HG03097 (cell line): Measurements from ENCODE around the gene CABP5.

ENCODE experiments used
- ATAC-seq: cut with Tn5 transposase; IDR thresholded peaks from one replicate; pipeline ENCODE4 v1.9.1; 2021; ENCODE audit not compliant: unreplicated experiment, low FRiP score

The CABP5 gene

DNA sequence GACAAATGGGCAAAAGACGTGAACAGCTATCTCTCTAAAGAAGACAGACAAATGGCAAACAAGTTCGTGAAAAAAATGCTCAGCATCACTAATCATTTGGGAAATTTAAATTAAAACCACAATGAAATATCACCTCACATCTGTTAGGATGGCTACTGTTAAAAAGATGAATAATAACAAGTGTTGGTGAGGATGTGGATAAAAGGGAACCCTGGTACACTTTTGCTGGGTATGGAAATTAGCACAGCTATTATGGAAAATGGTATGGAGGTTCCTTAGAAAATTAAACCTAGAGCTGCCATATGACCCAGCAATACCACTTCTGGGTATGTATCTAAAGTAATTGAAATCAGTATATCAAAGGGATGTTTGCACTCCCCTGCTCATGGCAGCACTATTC lies 7.1 kb downstream of the CABP5 start:
- no peak for ATAC-seq

DNA sequence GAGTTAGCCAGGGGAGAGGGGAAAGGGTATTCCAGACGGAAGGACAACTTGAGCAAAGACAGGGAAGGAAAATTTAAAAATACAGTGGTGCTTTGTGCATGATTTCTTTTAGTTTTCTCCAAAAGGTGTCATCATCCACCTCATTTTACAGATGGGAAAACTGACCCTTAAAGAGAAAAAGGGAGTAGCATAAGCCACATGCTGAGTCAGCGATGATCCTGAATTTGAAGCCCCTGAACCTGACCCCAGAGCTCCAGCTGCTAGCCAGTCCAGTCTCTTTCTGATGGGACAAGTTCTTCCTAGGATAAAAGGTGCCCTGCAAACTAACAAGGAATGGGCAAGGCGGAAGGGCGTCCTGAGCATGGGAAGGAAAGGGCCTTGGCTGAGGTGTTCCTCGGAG lies 10.3 kb downstream of the CABP5 start:
- no peak for ATAC-seq

DNA sequence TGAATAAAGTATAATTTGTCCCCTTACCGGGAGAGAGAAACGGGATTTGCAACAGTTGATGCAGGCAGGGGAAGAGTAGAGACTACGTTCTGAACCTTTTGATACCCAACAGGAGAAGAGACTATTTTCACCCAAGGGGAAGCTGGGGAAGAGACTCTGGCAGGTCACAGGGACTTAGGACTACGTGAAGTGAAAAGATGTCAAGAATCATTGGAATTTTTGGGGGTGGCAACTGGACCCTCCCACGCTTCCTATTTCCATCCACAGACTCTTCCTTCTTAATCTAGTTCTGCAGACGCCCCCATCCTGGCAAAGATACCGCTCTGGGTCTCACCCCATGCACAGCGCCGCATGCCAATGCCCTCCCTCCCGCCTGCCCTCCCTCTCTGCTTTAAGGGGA lies 13.8 kb downstream of the CABP5 start:
- ATAC-seq, result no peak

DNA sequence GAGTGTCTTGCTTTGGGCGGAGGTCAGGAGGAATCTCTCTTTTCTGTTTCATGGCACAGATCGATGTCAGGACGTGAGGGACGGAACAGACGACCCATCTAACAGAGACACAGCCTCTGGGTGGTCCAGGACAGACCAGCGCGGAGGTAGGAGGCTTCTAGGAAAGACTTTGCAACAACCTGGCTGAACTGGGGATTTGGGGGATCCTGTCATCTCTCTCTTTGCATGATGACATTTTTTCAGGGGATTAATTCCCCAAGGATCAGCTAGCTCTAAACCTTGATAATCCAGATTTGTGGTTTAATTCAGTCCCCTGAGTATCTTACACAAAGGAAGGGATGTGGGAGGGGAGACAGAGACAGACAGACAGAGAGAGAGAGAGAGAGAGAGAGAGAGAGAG lies 14.4 kb downstream of the CABP5 start:
- no peak for ATAC-seq

DNA sequence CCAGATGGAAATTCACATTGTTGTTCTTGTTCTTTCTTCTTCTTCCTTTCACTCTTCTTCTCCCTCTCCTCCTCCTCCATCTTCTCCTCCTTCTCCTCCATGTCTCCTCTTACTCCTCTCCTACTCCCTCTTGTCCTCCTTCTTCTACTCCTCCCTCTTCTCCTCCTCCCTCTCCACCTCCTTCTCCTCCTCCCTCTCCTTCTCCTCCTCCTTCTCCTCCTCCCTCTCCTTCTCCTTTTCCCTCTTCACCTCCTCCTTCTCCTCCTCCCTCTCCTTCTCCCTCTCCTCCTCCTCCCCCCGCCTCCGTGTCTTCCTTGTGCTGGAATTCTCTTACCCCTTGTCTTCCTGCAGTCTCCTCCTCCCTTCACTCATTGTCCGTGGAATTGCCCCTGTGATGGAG lies 18.4 kb downstream of the CABP5 start:
- ATAC-seq, result no peak

DNA sequence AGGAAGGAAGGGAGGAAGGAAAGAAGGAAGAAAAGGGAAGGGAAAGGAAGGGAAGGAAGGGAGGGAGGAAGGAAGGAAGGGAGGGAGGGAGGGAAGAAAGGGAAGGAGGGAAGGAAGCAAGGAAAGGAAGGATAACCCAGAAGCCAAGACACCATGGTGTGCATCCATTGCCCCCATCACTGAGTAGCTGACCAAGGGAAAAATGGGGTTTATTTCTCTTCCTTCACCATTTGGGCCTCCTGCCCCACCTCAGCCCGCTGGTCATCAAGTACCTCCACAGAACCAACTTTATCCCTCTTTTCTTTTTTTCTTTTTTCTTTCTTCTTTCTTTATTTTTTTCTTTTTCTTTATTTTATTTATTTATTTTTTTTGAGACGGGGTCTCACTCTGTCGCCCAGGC lies 20.4 kb downstream of the CABP5 start:
- no peak for ATAC-seq

DNA sequence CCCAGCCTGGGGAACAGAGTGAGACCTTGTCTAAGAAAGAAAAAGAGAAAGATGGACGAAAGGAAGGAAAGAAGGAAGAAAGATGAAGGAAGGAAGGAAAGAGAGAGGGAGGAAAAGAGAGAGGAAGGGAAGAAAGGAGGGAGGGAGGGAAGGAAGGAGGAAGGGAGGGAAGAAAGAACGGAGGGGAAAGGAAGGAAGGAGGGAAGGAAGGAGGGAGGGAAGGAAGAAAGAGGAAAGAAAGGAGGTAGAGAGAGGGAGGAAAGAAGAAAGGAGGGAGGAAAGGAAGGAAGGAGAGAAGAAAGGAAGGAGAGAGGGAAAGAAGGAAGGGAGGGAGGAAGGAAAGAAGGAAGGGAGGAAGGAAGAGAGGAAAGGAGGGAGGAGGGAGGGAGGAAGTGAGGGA lies 20.9 kb downstream of the CABP5 start:
- ATAC-seq, result no peak

DNA sequence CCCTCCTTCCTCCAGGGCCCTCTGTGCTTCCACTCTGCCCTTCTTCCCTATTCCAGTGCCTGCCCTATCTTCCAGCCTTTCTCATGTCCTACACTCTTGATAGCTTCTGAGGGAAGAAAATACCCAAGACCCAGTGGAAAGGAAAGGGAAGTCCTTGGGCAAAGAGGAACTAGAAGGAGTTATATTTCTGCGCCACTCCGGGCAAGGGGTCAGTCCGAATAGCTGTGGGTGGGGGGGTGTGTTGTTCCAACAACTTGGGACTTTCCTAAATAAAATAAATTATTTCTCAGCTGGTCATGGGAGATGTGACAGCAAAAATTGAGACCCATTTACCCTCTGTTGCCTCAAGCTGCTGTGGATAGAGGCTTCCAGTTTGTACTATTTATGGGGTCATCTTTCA lies 23.2 kb downstream of the CABP5 start:
- ATAC-seq, result no peak

DNA sequence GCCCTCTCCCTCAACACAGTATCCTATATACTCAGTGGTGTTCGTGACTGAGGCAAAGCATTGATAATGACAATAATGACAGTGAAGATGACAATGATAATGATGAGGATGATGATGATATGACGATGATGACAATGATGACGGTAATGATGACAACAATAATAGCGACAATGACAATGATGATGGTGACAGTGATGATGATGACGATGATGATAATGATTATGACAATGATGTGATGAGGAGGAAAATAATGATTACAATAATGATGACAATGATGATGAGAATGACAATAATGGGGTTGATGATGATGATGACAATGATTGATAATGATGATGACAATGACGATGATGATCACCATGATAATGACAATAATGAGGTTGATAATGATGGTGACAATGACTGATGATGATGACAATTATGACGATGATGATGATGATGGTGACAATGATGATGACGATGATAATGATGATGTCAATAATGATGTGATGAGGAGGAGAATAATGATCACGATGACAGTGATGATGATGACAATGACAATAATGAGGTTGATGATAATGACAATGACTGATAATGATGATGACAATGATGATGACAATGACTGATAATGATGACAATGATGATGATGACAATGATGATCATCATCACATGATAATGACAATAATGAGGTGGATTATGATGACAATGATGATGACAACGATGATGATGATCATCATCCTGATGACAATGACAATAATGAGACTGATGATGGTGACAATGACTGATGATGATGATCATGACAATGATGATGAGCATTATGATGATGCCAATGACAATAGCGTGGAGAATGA lies 32.7 kb downstream of the CABP5 start:
- ATAC-seq, result no peak

DNA sequence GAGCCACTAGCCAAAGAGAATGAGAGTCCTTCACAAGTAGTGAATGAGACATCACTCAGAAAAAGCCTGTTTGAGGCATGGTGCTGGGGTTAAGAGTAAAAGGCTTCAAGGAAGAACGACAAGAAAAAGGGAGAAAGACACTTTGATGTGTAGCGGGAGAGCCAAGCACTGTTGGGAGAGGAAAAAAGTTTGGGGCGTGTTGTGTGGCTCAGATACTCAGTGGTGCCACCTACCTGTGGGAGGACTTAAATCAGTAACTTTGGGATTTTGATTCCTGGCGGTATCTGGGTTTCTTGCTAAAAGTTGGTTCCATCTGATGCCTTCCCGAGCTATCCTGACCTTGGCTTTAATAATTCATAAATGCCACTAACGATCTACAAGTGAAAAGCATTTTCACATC lies 37.1 kb downstream of the CABP5 start:
- ATAC-seq, result no peak

DNA sequence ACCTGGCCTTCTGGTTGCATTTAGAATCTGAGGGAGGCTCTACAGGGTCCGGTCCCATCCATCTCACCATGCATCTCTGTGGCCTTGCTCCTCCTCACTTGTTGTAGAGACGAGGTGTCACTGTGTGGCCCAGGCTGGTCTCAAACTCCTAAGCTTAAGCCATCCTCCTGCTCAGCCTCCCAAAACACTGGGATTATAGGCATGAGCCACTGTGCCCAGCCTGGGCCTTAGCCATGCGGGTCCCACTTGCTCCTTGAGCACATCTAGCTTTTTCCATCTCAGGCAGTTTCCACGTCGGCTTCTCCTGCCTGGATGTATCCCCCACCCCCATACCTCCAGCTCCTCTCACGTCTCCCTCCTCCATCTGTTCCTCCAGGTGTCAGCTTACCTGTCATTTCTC lies 39.6 kb downstream of the CABP5 start:
- no peak for ATAC-seq

DNA sequence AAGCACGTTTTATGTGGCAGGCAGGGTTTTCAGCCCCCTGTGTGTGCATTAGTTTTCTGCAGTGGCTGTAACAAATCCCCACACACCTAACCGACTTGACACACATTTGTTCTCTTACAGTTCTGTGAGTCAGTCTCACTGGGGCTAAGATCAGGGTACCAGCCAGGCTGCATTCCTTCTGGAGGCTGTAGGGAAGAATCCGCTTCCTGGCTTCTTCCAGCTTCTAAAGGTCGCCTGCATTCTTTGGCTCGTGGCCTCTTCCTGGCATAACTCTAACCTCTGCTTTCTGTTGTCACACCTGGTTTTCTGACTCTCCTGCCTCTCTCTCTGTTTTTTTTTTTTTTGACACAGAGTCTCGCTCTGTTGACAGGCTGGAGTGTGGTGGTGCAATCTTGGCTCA lies 43.0 kb downstream of the CABP5 start:
- ATAC-seq, result no peak

DNA sequence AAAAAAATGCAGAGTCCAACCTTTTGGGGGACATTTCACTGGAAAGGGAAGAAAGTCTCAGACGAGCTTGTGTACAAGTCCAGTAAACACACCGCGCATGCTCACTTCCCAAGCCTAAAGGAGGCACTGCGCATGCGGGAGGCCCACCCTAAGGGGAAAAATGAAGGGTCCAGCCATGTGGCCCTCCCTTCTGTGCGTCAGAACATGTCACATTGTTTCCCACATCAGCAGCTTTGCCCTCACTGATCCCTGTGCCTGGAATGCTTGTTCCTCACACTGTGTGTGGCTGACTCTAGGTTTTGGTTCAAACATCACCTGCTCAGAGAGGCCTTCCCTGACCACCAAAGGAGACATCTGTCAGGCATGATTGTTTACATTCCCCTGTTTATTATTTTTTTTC lies 45.1 kb downstream of the CABP5 start:
- ATAC-seq, result no peak

DNA sequence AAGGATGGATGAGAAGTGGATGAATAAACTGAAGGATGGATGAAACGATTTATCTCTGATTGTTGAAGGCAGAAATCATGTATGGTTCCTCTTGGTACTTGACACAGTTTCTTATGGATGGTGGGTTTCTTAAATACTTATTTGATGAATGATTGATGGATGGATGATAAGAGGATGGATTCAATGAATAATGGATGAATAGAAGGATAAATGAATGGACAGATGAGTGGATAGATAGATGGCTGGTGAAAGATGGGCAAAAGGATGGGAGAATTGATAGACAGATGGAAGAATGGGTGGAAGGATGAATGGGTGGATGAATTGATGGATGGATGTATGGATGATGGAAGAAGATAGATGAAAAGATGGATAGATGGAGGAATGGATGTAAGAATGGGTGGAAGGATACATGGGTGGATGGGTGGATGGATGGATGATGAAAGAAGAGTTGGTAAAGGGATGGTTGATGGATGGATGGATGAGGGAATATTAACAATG lies 47.6 kb downstream of the CABP5 start:
- no peak for ATAC-seq

DNA sequence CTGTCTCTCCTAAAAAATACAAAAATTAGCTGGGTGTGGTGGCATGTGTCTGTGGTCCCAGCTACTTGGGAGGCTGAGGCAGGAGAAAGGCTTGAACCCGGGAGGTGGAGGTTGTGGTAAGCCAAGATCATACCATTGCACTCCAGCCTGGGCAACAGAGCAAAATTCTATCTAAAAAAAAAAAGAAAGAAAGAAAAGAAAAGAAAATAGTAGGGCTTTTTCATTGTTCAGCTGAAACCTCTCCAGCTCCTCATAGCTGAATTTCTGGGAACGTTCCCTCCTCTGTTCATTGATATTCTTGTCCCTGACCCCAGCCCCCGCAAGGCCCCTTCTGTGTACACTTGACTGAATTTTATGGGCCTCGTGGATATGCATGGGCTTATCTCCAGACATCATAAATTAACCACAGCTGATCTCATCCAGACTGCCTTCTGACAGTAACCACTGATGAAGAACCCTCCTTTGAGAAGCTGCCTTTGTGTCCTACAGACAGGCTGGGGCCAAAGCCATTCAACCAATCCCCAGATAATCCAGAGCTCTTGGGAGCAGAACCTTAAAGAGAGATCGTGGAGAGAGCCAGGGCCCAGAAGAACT lies 49.6 kb downstream of the CABP5 start, which contains the start of gene ELSPBP1:
ELSPBP1 (plus strand) TSS at position 424 of the 594 bp plus-strand sequence. CDS start 14,036 bp downstream, outside the sequence.
- ATAC-seq, result no peak

DNA sequence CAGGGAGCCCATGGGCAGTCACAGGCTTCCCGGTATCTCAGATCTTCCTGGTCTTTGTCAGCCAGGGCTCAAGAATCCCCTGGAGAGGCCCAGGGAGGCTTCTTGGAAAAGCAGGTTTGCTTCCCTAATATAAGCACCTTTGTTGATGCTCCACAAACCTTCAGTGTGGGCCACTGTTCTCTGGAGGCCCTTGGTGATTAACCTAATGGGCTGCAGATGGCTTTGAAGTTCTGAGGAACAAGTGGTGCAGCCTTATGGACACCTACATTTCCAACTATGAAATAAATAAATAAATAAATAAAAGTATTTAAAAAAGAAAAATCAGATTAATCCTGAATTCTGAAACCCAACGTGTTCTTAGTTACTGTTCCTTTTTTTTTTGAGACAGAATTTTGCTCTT lies 51.8 kb downstream of the CABP5 start, which contains the start of gene BSPH1:
BSPH1 (minus strand) TSS at position 101 of the 400 bp plus-strand sequence; CDS start at position 12, 89 bp downstream.
- ATAC-seq, result no peak

DNA sequence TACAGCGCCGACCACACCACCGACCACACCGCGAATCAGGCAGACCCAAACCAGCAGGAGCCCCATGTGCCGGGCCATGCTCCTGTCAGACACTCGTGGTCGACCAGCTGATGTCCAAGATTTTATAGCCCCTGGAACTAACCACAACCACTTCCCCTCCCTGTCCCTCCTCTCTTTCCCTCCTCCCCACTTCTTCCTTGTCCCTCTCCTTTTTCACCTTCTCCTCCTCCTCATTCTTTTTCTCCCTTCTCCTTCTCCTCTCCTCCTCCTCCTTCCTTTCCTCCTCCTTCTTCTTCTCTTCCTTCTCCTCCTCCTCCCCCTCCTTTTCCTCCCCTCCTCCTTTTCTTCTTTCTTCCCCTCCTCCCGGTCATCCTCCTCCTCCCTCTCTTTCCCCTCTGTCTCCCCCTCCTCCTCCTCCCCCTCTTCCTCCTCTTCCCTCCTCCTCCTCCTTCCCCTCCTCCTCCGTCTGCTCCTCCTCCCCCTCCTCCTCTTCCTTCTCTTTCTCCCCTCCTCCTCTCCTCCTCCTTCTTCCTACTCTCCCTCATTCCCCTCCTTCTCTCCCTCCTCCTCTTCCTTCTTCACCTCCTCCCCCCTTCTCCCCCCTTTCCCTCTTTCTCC lies 52.6 kb downstream of the CABP5 start:
- ATAC-seq, result no peak
